Measurements from ENCODE around the gene TECPR2.
A peak's percentile ranks its signal among the peaks of the same experiment; 100 is the strongest.

TECPR2 gene

GRCh38 chr14:102509746-102510615, 147.2 kb downstream of the TECPR2 start, which contains the start of gene ANKRD9:
Gene ANKRD9, minus strand, starts transcription at chr14:102509776. Its CDS starts 1,887 bp downstream, at chr14:102507889.
- H3K36me3 ChIP-seq (ENCODE audit: control insufficient read depth, insufficient read depth, low read length) = no peaks in the 10 kb centered on the region

GRCh38 chr14:102510616-102511520, 148.1 kb downstream of the TECPR2 start:
- H3K9ac ChIP-seq = no peak overlapping the region
- no peaks in the 10 kb centered on the region for H3K79me2 ChIP-seq
- H3K4me1 ChIP-seq = peaks cover 9% of the 10 kb centered on the region
- no peaks in the 10 kb centered on the region for H3K27me3 ChIP-seq (ENCODE audit: control insufficient read depth, insufficient read depth, low read length)
- no peaks in the 10 kb centered on the region for H3K9me3 ChIP-seq (ENCODE audit: control insufficient read depth, low read length)
- peak overlapping the region; percentile 65 for H3K4me3 ChIP-seq (ENCODE audit: low read depth, low read length)
- TF ChIP-seq CTCF (IDR thresholded peaks at IDR 0.05) = no peak
- H3K36me3 ChIP-seq (ENCODE audit: control insufficient read depth, insufficient read depth, low read length) = no peaks in the 10 kb centered on the region
- H3K27ac ChIP-seq = peak overlapping the region; percentile 53
- H3K4me2 ChIP-seq (ENCODE audit: low read length) = peak overlapping the region; percentile 91
- peak overlapping the region; percentile 65 for H2AFZ ChIP-seq

More at GRCh38 chr14:102509746-102510615, 147.2 kb downstream of the TECPR2 start, which contains the start of gene ANKRD9:
- H3K9me3 ChIP-seq (ENCODE audit: control insufficient read depth, low read length) = no peaks in the 10 kb centered on the region
- no peaks in the 10 kb centered on the region for H3K27me3 ChIP-seq (ENCODE audit: control insufficient read depth, insufficient read depth, low read length)
- H3K4me3 ChIP-seq (ENCODE audit: low read depth, low read length) = peak within 1 kb of the TSS; percentile 83
- TF ChIP-seq CTCF (IDR thresholded peaks at IDR 0.05) = no peak
- peak within 1 kb of the TSS; percentile 97 for H3K4me2 ChIP-seq (ENCODE audit: low read length)
- H3K79me2 ChIP-seq = no peaks in the 10 kb centered on the region
- peak within 1 kb of the TSS; percentile 75 for H3K27ac ChIP-seq
- H3K4me1 ChIP-seq = peaks cover 9% of the 10 kb centered on the region
- peak within 1 kb of the TSS; percentile 53 for H3K9ac ChIP-seq
- H2AFZ ChIP-seq = peak within 1 kb of the TSS; percentile 90

GRCh38 chr14:102511538-102511937, 148.8 kb downstream of the TECPR2 start:
- Histone ChIP-seq H3K4me3 (ENCODE audit: low read depth, low read length) (no peak overlapping the region), H3K36me3 (ENCODE audit: control insufficient read depth, insufficient read depth, low read length) (no peaks in the 10 kb centered on the region), H3K27me3 (ENCODE audit: control insufficient read depth, insufficient read depth, low read length) (no peaks in the 10 kb centered on the region), H3K27ac (no peak overlapping the region), H3K9ac (no peak overlapping the region), H3K79me2 (no peaks in the 10 kb centered on the region), H3K4me2 (ENCODE audit: low read length) (no peak overlapping the region), H3K9me3 (ENCODE audit: control insufficient read depth, low read length) (no peaks in the 10 kb centered on the region), H2AFZ (no peak overlapping the region), H3K4me1 (peaks cover 9% of the 10 kb centered on the region)
- TF ChIP-seq CTCF (IDR thresholded peaks at IDR 0.05) = no peak

GRCh38 chr14:102512793-102513300, 150.1 kb downstream of the TECPR2 start:
- no peaks in the 10 kb centered on the region for H3K9me3 ChIP-seq (ENCODE audit: control insufficient read depth, low read length)
- no peak for TF ChIP-seq CTCF (IDR thresholded peaks at IDR 0.05)
- H3K36me3 ChIP-seq (ENCODE audit: control insufficient read depth, insufficient read depth, low read length) = no peaks in the 10 kb centered on the region
- no peak overlapping the region for H3K4me3 ChIP-seq (ENCODE audit: low read depth, low read length)
- H3K79me2 ChIP-seq = no peaks in the 10 kb centered on the region
- H3K27ac ChIP-seq = no peak overlapping the region
- H3K9ac ChIP-seq = no peak overlapping the region
- H3K4me1 ChIP-seq = peaks cover 9% of the 10 kb centered on the region
- H3K4me2 ChIP-seq (ENCODE audit: low read length) = no peak overlapping the region
- no peak overlapping the region for H2AFZ ChIP-seq
- no peaks in the 10 kb centered on the region for H3K27me3 ChIP-seq (ENCODE audit: control insufficient read depth, insufficient read depth, low read length)
